ENCODE results near the gene MAN1B1. TPM values are rescaled to one million over a fixed set of nuclear protein-coding genes. Genes with fewer than 3 reads are reported as not detected.

MAN1B1 gene
- total and polyA plus RNA-seq, 2 of the 8 experiments (the other 6 are each of a cell fraction or from before 2014, with no cell fraction given) = 33.7 to 36.3 TPM

DNA sequence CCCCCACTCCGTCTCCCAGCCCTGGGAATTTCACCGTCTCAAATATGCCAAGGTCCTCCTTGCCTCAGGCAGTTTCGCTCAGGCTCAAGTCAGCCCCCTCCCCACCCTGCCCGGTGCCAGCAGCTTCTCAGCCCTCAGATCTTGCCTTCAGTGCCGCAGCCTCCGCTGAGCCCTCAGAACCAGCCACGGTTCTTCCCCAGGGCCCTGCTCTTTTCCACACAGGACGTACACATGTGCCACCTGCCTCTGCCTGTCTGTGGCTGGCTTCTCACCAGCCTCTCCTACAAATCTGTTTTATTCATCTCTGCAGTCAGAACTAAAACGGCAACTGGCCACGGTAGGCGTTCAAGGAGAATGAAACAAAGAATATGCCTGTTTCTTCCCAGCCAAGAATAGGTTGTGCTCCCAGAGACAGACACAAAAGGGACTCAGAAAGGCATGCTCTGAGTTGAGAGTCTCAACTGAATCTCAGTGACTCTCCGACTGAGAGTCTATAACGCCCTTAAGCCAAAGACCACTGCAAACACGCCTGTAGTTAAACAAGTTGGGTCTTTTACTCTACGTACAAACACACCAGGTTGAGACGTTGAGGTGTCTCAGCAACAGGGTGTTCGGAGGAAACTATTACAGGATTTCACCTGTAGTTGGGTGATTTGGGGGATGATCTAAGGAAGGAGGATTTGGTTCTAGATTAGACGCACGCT is 41.5 kb downstream of the MAN1B1 start (continued):
- TF ChIP-seq, protein P1, sequence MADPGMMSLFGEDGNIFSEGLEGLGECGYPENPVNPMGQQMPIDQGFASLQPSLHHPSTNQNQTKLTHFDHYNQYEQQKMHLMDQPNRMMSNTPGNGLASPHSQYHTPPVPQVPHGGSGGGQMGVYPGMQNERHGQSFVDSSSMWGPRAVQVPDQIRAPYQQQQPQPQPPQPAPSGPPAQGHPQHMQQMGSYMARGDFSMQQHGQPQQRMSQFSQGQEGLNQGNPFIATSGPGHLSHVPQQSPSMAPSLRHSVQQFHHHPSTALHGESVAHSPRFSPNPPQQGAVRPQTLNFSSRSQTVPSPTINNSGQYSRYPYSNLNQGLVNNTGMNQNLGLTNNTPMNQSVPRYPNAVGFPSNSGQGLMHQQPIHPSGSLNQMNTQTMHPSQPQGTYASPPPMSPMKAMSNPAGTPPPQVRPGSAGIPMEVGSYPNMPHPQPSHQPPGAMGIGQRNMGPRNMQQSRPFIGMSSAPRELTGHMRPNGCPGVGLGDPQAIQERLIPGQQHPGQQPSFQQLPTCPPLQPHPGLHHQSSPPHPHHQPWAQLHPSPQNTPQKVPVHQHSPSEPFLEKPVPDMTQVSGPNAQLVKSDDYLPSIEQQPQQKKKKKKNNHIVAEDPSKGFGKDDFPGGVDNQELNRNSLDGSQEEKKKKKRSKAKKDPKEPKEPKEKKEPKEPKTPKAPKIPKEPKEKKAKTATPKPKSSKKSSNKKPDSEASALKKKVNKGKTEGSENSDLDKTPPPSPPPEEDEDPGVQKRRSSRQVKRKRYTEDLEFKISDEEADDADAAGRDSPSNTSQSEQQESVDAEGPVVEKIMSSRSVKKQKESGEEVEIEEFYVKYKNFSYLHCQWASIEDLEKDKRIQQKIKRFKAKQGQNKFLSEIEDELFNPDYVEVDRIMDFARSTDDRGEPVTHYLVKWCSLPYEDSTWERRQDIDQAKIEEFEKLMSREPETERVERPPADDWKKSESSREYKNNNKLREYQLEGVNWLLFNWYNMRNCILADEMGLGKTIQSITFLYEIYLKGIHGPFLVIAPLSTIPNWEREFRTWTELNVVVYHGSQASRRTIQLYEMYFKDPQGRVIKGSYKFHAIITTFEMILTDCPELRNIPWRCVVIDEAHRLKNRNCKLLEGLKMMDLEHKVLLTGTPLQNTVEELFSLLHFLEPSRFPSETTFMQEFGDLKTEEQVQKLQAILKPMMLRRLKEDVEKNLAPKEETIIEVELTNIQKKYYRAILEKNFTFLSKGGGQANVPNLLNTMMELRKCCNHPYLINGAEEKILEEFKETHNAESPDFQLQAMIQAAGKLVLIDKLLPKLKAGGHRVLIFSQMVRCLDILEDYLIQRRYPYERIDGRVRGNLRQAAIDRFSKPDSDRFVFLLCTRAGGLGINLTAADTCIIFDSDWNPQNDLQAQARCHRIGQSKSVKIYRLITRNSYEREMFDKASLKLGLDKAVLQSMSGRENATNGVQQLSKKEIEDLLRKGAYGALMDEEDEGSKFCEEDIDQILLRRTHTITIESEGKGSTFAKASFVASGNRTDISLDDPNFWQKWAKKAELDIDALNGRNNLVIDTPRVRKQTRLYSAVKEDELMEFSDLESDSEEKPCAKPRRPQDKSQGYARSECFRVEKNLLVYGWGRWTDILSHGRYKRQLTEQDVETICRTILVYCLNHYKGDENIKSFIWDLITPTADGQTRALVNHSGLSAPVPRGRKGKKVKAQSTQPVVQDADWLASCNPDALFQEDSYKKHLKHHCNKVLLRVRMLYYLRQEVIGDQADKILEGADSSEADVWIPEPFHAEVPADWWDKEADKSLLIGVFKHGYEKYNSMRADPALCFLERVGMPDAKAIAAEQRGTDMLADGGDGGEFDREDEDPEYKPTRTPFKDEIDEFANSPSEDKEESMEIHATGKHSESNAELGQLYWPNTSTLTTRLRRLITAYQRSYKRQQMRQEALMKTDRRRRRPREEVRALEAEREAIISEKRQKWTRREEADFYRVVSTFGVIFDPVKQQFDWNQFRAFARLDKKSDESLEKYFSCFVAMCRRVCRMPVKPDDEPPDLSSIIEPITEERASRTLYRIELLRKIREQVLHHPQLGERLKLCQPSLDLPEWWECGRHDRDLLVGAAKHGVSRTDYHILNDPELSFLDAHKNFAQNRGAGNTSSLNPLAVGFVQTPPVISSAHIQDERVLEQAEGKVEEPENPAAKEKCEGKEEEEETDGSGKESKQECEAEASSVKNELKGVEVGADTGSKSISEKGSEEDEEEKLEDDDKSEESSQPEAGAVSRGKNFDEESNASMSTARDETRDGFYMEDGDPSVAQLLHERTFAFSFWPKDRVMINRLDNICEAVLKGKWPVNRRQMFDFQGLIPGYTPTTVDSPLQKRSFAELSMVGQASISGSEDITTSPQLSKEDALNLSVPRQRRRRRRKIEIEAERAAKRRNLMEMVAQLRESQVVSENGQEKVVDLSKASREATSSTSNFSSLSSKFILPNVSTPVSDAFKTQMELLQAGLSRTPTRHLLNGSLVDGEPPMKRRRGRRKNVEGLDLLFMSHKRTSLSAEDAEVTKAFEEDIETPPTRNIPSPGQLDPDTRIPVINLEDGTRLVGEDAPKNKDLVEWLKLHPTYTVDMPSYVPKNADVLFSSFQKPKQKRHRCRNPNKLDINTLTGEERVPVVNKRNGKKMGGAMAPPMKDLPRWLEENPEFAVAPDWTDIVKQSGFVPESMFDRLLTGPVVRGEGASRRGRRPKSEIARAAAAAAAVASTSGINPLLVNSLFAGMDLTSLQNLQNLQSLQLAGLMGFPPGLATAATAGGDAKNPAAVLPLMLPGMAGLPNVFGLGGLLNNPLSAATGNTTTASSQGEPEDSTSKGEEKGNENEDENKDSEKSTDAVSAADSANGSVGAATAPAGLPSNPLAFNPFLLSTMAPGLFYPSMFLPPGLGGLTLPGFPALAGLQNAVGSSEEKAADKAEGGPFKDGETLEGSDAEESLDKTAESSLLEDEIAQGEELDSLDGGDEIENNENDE (IDR thresholded peaks at IDR 0.05; ENCODE audit: insufficient replicate concordance, low read length) = no peak
- TF ChIP-seq, protein P2, sequence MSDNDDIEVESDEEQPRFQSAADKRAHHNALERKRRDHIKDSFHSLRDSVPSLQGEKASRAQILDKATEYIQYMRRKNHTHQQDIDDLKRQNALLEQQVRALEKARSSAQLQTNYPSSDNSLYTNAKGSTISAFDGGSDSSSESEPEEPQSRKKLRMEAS (IDR thresholded peaks at IDR 0.05) = no peak
- TF ChIP-seq SAP30 (IDR thresholded peaks at IDR 0.05; ENCODE audit: insufficient read depth, insufficient replicate concordance, low read length) (no peak), RAD21 (IDR thresholded peaks at IDR 0.05 in 1 of 2, conservative IDR thresholded peaks at IDR 0.05 in 1 of 2; ENCODE audit: low read depth in 2 of 2, low read length in 2 of 2) (no peak), TEAD4 (IDR thresholded peaks at IDR 0.05; ENCODE audit: low read depth, low read length) (no peak), SRF (IDR thresholded peaks at IDR 0.05; ENCODE audit: low read depth, low read length) (no peak), BACH1 (IDR thresholded peaks at IDR 0.05; ENCODE audit: low read length) (no peak), SIRT6 (IDR thresholded peaks at IDR 0.05; ENCODE audit: low read length) (no peak), POU5F1 (IDR thresholded peaks at IDR 0.05; ENCODE audit: low read depth, low read length) (no peak)
